ENCODE measurements around the gene FIS1. TPM values are rescaled to one million over a fixed set of nuclear protein-coding genes. Genes with fewer than 3 reads are reported as not detected.
"Not testable (repeated sequence)": the region's sequence is repeated elsewhere in the genome, so short reads cannot be mapped to it uniquely, and the experiment has no call there.

FIS1 gene
- total RNA-seq, result 100 to 1,000 TPM; 167 to 276 (median 221) TPM

DNA sequence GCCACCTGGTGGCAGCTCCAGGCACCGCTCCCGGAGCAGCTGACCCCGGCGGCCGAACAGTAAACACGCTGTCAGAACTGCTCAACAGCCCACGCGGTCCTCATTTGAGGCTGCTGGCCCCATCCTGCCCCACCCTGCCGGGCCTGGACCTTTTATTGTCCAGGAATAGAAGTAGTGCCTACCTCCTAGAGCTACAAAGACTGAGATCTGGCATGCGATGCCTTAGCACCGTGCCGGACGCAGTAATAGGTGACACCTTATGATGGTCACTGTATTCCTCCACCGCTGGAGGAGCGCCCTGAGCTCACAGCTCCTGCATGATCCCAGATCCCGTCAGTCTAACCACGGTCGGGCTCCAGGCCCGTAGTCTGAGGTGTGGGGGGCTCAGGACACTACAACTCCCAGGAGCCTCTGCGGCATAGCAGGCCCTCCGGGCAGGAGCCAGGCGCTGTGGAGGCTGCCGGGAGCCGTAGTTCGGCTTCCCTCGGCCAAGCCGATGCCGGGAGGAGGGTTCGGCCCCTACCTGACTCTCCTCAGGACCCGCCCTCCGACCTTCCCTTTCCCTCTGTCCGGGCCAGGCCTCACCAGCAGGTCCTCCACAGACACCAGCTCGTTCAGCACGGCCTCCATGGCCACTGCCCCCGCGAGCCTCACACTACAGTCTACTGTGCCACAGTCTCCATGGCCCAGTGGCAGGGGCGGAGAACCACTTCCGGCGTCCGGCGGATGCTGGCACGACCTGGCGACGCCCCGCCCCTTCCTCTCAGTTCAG lies at the start of gene FIS1:
Gene FIS1, minus strand, starts transcription at position 707 of the 772 bp plus-strand sequence. Its CDS starts 77 bp downstream, at position 630.
- peak within 1 kb of the TSS; percentile 91 to 98 (median 95) for H3K27ac ChIP-seq
- peaks cover 32 to 48% (median 47%) of the 10 kb centered on the region in 4 donors for H3K4me1 ChIP-seq
- TF ChIP-seq POLR2A (IDR thresholded peaks at IDR 0.05), result peak in 3 of 4 donors; percentile 72 to 90 (median 87)
- TF ChIP-seq EP300 (IDR thresholded peaks at IDR 0.05), result no peak
- peak; percentile 92 to 96 (median 95) for TF ChIP-seq CTCF (IDR thresholded peaks at IDR 0.05)
- peak; percentile 91 to 96 for TF ChIP-seq POLR2AphosphoS5 (IDR thresholded peaks at IDR 0.05)
- H3K9me3 ChIP-seq, result no peaks in the 10 kb centered on the region
- no peaks in the 10 kb centered on the region for H3K27me3 ChIP-seq
- H3K4me3 ChIP-seq, result peak within 1 kb of the TSS; percentile 79 to 90 (median 85)
- DNase-seq (peak; percentile 96 to 98), ATAC-seq (ENCODE audit: low FRiP score in 2 of 2) (peak; percentile 98 to 99)
- peaks cover 3 to 36% (median 21%) of the 10 kb centered on the region in 4 donors for H3K36me3 ChIP-seq
- 0% methylated on average over 21 to 31 of the region's 45 CpGs for WGBS, 2 donors

GRCh38 chr7:101294039-101294831 lies 49.4 kb upstream of the FIS1 start:
- DNase-seq (no peak), ATAC-seq (ENCODE audit: low FRiP score in 2 of 2) (no peak)
- Histone ChIP-seq H3K27ac (no peak overlapping the region), H3K4me3 (no peak overlapping the region), H3K4me1 (peaks cover 0 to 2% (median 0%) of the 10 kb centered on the region in 4 donors), H3K27me3 (peaks cover 0 to 14% (median 7%) of the 10 kb centered on the region in 4 donors), H3K36me3 (no peaks in the 10 kb centered on the region), H3K9me3 (no peaks in the 10 kb centered on the region)
- 48 to 51% methylated on average over 12 of the region's 12 CpGs for WGBS, 2 donors
- TF ChIP-seq EP300 (IDR thresholded peaks at IDR 0.05), result no peak
- TF ChIP-seq POLR2AphosphoS5 (IDR thresholded peaks at IDR 0.05), result no peak
- no peak for TF ChIP-seq POLR2A (IDR thresholded peaks at IDR 0.05)
- TF ChIP-seq CTCF (IDR thresholded peaks at IDR 0.05), result no peak

DNA sequence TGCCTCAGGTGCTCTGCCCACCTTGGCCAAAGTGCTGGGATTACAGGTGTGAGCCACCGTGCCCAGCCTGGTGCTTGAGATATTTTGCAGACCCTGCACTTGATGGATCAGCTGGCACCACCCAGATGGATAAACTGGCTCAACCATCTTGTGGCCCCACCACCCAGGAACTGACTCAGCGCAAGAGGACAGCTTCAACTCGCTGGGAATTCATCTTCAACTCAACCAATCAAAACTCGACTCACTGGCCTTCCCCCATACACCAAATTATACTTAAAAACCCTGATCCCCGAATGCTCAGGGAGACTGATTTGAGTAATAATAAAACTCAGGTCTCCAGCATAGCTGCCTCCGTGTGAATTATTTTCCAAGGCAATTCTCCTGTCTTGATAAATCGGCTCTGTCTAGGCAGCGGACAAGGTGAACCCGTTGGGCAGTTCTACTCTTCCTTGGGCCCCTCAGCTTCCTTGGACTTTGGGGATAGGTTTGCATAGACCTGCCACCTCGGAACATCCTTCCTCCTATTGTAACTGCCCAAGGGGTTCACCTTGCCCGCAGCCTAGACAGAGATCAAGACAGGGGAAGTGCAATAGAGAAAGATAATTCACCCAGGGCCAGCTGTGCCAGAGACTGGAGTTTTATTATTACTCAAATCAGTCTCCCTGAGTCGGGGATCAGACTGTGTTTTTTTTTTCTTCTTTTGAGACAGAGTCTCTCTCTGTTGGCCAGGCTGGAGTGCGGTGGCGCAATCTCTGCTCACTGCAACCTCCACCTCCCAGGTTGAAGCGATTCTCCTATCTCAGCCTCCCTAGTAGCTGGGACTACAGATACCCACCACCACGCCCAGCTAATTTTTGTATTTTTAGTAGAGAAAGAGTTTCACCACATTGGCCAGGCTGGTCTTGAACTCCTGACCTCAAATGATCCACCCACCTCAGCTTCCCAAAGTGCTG lies 48.5 kb upstream of the FIS1 start:
- WGBS, 2 donors, result 51 to 61% methylated on average over 13 to 16 of the region's 16 CpGs
- H3K4me3 ChIP-seq; DNase-seq; H3K27me3 ChIP-seq; H3K36me3 ChIP-seq; H3K4me1 ChIP-seq; H3K9me3 ChIP-seq; H3K27ac ChIP-seq; ATAC-seq (ENCODE audit: low FRiP score in 2 of 2): not testable (repeated sequence)

DNA sequence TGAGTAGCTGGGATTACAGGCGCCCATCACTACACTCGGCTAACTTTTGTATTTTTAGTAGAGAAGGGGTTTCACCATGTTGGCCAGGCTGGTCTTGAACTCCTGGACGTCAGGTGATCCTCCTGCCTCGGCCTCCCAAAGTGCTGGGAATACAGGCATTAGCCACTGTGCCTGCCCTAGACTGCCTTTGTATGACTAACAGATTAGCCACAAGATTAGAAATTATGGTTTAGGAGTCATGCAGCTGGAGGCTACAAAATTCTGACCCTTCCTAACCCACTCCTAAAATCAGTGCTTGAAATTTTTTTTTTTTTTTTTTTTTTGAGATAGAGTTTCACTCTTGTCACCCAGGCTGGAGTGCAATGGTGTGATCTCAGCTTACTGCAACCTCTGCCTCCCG lies 47.7 kb upstream of the FIS1 start:
- H3K9me3 ChIP-seq; H3K4me3 ChIP-seq; ATAC-seq (ENCODE audit: low FRiP score in 2 of 2); H3K27me3 ChIP-seq; H3K36me3 ChIP-seq; H3K4me1 ChIP-seq; DNase-seq; H3K27ac ChIP-seq: not testable (repeated sequence)
- WGBS, 2 donors, result 67 to 87% methylated on average over 5 of the region's 5 CpGs

- peak in 5 of 6 experiments; percentile 43 to 66 (median 59) for TF ChIP-seq CTCF (IDR thresholded peaks at IDR 0.05)
- not testable (repeated sequence) for H3K9me3 ChIP-seq, H3K4me3 ChIP-seq, H3K27ac ChIP-seq, H3K27me3 ChIP-seq, H3K36me3 ChIP-seq, H3K4me1 ChIP-seq
- WGBS, 2 donors, result 24 to 28% methylated on average over 14 to 16 of the region's 18 CpGs
- DNase-seq (peak in 1 of 2 donors; percentile 66), ATAC-seq (ENCODE audit: low FRiP score in 2 of 2) (peak in 1 of 2 donors; percentile 75)
These were observed 45.5 kb upstream of the FIS1 start for GRCh38 chr7:101290186-101291037.

DNA sequence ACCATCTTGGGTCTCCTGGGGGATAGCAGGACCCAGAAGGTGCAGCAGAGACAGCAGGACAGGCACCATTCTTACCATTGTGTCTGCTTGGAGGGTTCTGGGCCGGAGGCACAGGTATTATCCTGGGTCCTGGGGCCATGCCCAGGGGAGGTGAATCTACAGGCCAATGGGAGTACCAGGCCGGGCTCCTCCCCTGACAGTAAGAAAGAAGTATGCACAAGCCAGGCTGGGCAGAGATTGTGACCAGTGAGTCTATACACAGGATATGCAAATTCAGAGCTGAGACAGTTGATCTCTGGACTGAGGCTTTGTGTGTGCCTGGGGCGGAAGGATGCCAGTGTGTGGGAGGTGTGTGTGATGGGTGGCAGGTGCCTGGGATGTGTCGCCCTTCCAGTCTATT lies 44.8 kb upstream of the FIS1 start:
- WGBS, 2 donors, result 50 to 77% methylated on average over 2 to 3 of the region's 4 CpGs
- not testable (repeated sequence) for H3K27ac ChIP-seq, H3K36me3 ChIP-seq, H3K27me3 ChIP-seq, DNase-seq, H3K4me1 ChIP-seq, H3K4me3 ChIP-seq, H3K9me3 ChIP-seq
- ATAC-seq (ENCODE audit: low FRiP score in 2 of 2), result peak in 1 of 2 donors; percentile 6
